HepG2 (cell line): Measurements from ENCODE around the gene RRAD. TPM values are rescaled to one million over a fixed set of nuclear protein-coding genes. Genes with fewer than 3 reads are reported as not detected.

ENCODE experiments used
- ADNP ChIP-seq: sonication (generic); formaldehyde crosslinking; IDR thresholded peaks from 2 replicates; pipeline ENCODE4 v1.4.0; 2020; ENCODE audit warnings: missing genetic modification reagents
- ATF1 ChIP-seq: IDR thresholded peaks from 2 replicates; pipeline ENCODE4 v1.6.1; 2016; ENCODE audit warnings: mild to moderate bottlenecking, control low read depth
- FOXA3 ChIP-seq: IDR thresholded peaks from 2 replicates; pipeline ENCODE4 v1.6.1; 2016; ENCODE audit warnings: missing genetic modification reagents, missing compliant biosample characterization
- MED8 ChIP-seq: sonication (generic); formaldehyde crosslinking; IDR thresholded peaks from 2 replicates; pipeline ENCODE4 v1.8.1; 2023; ENCODE audit warnings: mild to moderate bottlenecking, missing genetic modification reagents; ENCODE audit not compliant: insufficient replicate concordance
- NFE2L2 ChIP-seq: fragments of 150-350 bp; IDR thresholded peaks from 2 replicates; pipeline ENCODE4 v1.6.1; 2014; ENCODE audit warnings: low read length
- NR1H2 ChIP-seq: sonication (generic); formaldehyde crosslinking; IDR thresholded peaks from 2 replicates; pipeline ENCODE4 v1.8.1; 2022; ENCODE audit warnings: low read depth, missing genetic modification reagents, borderline replicate concordance
- SMAD9 ChIP-seq: sonication (generic); formaldehyde crosslinking; IDR thresholded peaks from 2 replicates; pipeline ENCODE4 v1.5.1; 2020; ENCODE audit warnings: mild to moderate bottlenecking, missing genetic modification reagents
- SNRNP70 ChIP-seq: fragments of 200-400 bp; formaldehyde crosslinking; IDR thresholded peaks from 2 replicates; pipeline ENCODE4 v1.6.1; 2017; ENCODE audit warnings: mild to moderate bottlenecking, low read depth, low read length, moderate library complexity
- TARDBP ChIP-seq: sonication (generic); formaldehyde crosslinking; IDR thresholded peaks from 2 replicates; pipeline ENCODE4 v1.8.0; 2022; ENCODE audit warnings: mild to moderate bottlenecking, missing genetic modification reagents
- TCF7 ChIP-seq: sonication (generic); IDR thresholded peaks from 2 replicates; pipeline ENCODE4 v1.6.1; 2016; ENCODE audit warnings: antibody characterized with exemption, low read depth
- ZBTB42 ChIP-seq: sonication (generic); formaldehyde crosslinking; IDR thresholded peaks from 2 replicates; pipeline ENCODE4 v1.5.0; 2020; ENCODE audit warnings: mild to moderate bottlenecking, missing genetic modification reagents
- ZNF383 ChIP-seq: sonication (generic); formaldehyde crosslinking; IDR thresholded peaks from 2 replicates; pipeline ENCODE4 v1.4.0; 2020; ENCODE audit warnings: missing genetic modification reagents, mild to moderate bottlenecking, borderline replicate concordance
- ZNF703 ChIP-seq: sonication (generic); formaldehyde crosslinking; IDR thresholded peaks from 2 replicates; pipeline ENCODE4 v1.5.1; 2020; ENCODE audit warnings: missing genetic modification reagents, mild to moderate bottlenecking, moderate library complexity, borderline replicate concordance
- polyA plus RNA-seq, 8 experiments: library from polyadenylated mRNA; depleted of rRNA in 3 of 8; stranded (reverse) in 7 of 8; unstranded in 1 of 8; fragments of >200 nt; fragmentation: Illumina TruSeq in 4 of 8; extraction: Trizol in 4 of 8; gene quantifications; 2 replicates each; pipeline versions ENCODE4 v1.2.1 to v1.2.3, GENCODE V29; 2011 to 2016; ENCODE audit warnings: low read depth in 4 of 8, missing spikeins in 1 of 8, mixed read lengths in 1 of 8; ENCODE audit not compliant: insufficient read depth in 1 of 8
- total RNA-seq, 5 experiments: library from RNA; depleted of rRNA; stranded (reverse); fragments of >200 nt; fragmentation: Illumina TruSeq; extraction: Trizol; gene quantifications; 2 replicates each; pipeline ENCODE4 v1.2.3, GENCODE V29; 2016; ENCODE audit warnings: low read depth in 1 of 5
- TF ChIP-seq, protein P1 (sequence below): sonication (generic); formaldehyde crosslinking; IDR thresholded peaks from 2 replicates; pipeline ENCODE4 v1.5.0; 2020; ENCODE audit warnings: mild to moderate bottlenecking, missing genetic modification reagents
- TF ChIP-seq, protein P2 (sequence below): sonication (generic); formaldehyde crosslinking; conservative IDR thresholded peaks from 2 replicates; pipeline ENCODE4 v1.8.0; 2022; ENCODE audit warnings: missing genetic modification reagents
- TF ChIP-seq, protein P3 (sequence below): sonication (generic); formaldehyde crosslinking; IDR thresholded peaks from 2 replicates; pipeline ENCODE4 v1.4.0; 2020; ENCODE audit warnings: mild to moderate bottlenecking, low read depth, missing genetic modification reagents
- TF ChIP-seq, protein P4 (sequence below): sonication (generic); formaldehyde crosslinking; IDR thresholded peaks from 2 replicates; pipeline ENCODE4 v1.4.0; 2020; ENCODE audit warnings: missing genetic modification reagents, borderline replicate concordance
- TF ChIP-seq, protein P5 (sequence below): IDR thresholded peaks from 2 replicates; pipeline ENCODE4 v1.6.1; 2012; ENCODE audit warnings: inconsistent platforms

The RRAD gene
- total and polyA plus RNA-seq, 2 of the 13 experiments (the other 11 are each of a cell fraction or from before 2014, with no cell fraction given), result 0.80 to 1.1 TPM

DNA sequence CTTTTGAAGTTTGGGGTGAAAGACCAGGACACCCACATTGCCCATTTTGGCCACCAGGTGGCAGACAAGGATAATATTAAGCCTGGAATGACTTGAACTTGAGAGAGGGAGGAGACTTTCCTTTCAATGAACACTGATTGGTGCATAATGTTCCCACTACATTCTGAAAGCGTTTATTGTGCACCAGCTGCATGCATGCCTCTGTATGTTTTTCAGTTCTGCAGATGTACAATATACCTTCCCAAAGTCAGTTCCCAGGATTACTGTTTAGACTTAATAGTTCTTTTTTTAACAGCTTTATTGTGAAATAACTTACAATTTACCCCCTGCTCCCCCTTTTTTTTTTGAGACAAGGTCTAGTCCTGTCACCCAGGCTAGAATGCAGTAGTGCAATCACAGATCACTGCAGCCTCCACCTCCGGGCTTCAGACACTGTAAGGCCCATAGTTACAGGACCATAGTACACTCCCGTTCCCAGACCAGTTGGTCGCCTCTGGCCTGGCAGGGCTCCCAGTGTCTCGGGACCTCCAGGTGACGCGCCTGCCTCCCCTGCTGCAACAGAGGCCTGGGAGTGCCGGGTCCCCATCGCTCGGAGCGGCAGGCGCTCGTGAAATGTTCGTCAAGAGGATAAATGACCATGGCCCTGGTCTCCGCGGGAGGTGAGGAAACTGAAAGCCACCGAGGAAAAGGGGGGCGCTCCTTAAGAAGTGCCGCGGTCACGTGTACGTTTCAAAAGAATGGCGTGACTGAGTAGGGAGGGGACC is 22.1 kb upstream of the RRAD start (continued):
- TF ChIP-seq TARDBP (no peak), NFE2L2 (no peak), ZNF383 (CRISPR knock-in tag) (no peak), SNRNP70 (no peak), MED8 (no peak), ADNP (CRISPR knock-in tag) (no peak), ZNF703 (CRISPR knock-in tag) (no peak; the same call in 1 of the 2 replicates), FOXA3 (CRISPR knock-in tag) (peak; percentile 44), ATF1 (no peak), SMAD9 (no peak), NR1H2 (CRISPR knock-in tag) (no peak), TCF7 (no peak), ZBTB42 (CRISPR knock-in tag) (no peak)
- TF ChIP-seq, protein P1, sequence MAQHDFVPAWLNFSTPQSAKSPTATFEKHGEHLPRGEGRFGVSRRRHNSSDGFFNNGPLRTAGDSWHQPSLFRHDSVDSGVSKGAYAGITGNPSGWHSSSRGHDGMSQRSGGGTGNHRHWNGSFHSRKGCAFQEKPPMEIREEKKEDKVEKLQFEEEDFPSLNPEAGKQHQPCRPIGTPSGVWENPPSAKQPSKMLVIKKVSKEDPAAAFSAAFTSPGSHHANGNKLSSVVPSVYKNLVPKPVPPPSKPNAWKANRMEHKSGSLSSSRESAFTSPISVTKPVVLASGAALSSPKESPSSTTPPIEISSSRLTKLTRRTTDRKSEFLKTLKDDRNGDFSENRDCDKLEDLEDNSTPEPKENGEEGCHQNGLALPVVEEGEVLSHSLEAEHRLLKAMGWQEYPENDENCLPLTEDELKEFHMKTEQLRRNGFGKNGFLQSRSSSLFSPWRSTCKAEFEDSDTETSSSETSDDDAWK (CRISPR knock-in tag), result no peak
- TF ChIP-seq, protein P2, sequence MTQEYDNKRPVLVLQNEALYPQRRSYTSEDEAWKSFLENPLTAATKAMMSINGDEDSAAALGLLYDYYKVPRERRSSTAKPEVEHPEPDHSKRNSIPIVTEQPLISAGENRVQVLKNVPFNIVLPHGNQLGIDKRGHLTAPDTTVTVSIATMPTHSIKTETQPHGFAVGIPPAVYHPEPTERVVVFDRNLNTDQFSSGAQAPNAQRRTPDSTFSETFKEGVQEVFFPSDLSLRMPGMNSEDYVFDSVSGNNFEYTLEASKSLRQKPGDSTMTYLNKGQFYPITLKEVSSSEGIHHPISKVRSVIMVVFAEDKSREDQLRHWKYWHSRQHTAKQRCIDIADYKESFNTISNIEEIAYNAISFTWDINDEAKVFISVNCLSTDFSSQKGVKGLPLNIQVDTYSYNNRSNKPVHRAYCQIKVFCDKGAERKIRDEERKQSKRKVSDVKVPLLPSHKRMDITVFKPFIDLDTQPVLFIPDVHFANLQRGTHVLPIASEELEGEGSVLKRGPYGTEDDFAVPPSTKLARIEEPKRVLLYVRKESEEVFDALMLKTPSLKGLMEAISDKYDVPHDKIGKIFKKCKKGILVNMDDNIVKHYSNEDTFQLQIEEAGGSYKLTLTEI (CRISPR knock-in tag), result no peak
- TF ChIP-seq, protein P3, sequence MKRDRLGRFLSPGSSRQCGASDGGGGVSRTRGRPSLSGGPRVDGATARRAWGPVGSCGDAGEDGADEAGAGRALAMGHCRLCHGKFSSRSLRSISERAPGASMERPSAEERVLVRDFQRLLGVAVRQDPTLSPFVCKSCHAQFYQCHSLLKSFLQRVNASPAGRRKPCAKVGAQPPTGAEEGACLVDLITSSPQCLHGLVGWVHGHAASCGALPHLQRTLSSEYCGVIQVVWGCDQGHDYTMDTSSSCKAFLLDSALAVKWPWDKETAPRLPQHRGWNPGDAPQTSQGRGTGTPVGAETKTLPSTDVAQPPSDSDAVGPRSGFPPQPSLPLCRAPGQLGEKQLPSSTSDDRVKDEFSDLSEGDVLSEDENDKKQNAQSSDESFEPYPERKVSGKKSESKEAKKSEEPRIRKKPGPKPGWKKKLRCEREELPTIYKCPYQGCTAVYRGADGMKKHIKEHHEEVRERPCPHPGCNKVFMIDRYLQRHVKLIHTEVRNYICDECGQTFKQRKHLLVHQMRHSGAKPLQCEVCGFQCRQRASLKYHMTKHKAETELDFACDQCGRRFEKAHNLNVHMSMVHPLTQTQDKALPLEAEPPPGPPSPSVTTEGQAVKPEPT, result no peak
- TF ChIP-seq, protein P4, sequence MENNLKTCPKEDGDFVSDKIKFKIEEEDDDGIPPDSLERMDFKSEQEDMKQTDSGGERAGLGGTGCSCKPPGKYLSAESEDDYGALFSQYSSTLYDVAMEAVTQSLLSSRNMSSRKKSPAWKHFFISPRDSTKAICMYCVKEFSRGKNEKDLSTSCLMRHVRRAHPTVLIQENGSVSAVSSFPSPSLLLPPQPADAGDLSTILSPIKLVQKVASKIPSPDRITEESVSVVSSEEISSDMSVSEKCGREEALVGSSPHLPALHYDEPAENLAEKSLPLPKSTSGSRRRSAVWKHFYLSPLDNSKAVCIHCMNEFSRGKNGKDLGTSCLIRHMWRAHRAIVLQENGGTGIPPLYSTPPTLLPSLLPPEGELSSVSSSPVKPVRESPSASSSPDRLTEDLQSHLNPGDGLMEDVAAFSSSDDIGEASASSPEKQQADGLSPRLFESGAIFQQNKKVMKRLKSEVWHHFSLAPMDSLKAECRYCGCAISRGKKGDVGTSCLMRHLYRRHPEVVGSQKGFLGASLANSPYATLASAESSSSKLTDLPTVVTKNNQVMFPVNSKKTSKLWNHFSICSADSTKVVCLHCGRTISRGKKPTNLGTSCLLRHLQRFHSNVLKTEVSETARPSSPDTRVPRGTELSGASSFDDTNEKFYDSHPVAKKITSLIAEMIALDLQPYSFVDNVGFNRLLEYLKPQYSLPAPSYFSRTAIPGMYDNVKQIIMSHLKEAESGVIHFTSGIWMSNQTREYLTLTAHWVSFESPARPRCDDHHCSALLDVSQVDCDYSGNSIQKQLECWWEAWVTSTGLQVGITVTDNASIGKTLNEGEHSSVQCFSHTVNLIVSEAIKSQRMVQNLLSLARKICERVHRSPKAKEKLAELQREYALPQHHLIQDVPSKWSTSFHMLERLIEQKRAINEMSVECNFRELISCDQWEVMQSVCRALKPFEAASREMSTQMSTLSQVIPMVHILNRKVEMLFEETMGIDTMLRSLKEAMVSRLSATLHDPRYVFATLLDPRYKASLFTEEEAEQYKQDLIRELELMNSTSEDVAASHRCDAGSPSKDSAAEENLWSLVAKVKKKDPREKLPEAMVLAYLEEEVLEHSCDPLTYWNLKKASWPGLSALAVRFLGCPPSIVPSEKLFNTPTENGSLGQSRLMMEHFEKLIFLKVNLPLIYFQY (CRISPR knock-in tag), result 0 out of 2 replicates have a peak, but pooled peaks have one; percentile 24
- TF ChIP-seq, protein P5, sequence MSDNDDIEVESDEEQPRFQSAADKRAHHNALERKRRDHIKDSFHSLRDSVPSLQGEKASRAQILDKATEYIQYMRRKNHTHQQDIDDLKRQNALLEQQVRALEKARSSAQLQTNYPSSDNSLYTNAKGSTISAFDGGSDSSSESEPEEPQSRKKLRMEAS, result no peak
